HG03108 (cell line): ENCODE data around the gene TRIM33.

Experiments
- ATAC-seq: cut with Tn5 transposase; IDR thresholded peaks from one replicate; pipeline ENCODE4 v1.9.1; 2021; ENCODE audit warnings: moderate library complexity; ENCODE audit not compliant: unreplicated experiment

TRIM33 gene

DNA sequence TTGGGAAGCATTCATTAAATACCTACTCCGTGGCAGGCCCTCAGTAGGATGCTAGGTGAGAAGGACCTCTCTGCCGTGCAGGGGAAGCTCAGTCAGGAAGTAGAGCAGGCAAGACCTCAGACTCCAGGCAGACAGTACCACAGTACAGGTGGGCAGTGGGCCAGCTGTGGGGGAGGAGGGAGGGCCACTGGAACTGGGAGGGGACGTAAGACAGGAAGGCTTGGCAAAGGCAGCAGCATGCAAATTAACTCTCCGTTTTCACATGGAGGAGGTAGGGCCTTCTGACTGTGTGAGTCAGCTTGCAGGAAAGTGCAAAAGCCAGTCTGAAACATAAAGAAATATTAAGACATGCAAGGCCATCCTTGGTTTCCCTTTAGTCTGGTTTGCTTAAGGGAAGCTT is 157.7 kb downstream of the TRIM33 start:
- ATAC-seq, result no peak

DNA sequence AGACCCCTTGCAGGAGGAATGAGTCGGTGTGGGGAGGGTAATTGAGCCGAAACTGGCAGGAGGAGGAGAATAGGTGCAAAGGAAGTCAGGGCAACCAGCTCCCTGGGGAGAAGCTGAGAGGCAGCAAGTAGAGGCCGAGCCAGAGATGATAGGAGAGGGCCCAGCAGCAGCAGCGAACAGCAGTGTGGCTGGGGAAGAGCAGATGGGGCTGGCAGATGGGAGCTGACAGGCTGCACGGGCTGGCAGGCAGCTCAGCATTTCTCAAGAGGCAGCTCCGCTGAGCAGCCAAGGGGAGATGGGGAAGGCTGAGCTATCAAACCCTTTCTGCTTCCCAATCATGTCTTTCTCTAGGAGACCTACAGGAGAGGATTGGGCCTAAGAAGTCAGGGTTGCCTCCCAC is 158.2 kb downstream of the TRIM33 start:
- ATAC-seq, result no peak

DNA sequence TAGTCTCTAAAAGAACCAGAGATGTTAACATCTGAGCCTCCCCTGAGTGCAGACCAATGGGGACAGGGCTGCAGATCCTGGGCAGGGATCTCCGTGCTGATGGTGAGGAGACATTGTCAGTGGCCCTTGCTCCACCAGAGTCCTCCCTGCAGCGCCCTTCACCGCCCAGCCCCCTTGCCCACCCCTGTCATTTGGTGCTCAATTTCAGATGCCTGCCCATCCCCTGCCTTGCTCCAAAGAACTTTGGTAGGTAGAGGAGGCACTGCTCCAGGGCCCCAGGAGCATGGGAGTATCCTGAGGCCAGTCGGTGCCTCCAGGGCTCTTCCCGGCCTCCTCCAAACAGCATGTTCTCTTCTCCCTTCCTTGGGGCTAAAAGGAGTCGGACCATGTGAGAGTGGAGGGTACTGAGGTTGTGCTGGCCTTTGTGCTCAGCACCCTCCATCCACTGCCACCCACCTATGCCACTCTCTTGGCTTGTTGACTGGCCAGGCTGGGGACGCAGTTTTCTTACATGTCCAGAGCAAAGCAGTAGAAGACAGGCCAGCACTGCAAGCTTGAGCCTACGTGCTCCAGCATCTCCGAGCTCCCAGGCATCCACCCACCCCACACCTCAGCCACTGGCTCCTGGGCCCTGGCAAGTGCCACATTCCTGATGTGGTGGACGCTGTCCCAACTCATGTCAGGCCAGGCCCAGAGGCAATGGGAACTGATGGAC is 160.1 kb downstream of the TRIM33 start:
- no peak for ATAC-seq

DNA sequence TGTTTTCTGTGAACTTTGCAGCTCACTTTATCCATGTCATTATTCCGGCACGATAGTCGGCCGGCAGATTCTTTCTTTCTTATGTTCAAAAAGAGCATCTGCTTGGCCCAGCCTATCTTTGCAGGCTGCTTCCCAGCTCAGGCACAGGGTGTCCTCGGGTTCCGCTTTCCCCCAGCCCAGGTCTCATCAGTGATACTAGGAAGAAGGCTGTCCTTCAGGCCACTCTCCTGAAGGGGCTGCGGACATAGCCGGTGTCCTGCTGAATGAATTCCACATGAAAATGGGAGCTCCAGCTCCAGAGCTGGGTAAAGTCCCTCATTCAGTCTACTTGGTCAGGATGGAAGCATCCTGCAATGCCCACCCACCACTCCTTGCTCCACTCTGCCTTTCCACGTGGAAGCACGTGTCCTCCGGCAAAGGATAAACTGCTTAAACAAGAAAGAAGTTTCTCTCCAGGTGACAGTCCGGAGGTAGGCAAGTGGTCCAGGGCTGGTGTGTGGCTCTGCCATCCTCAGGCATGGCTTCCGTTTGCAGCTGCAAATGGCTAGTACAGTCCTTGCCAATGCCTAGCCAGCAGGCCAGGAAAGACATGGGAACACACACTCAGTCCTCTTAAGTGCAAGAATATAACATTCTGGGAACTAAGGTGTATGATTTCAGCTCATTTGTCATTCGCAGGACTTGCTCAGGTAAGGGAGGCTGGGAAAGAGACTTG is 161.0 kb downstream of the TRIM33 start:
- ATAC-seq, result no peak

DNA sequence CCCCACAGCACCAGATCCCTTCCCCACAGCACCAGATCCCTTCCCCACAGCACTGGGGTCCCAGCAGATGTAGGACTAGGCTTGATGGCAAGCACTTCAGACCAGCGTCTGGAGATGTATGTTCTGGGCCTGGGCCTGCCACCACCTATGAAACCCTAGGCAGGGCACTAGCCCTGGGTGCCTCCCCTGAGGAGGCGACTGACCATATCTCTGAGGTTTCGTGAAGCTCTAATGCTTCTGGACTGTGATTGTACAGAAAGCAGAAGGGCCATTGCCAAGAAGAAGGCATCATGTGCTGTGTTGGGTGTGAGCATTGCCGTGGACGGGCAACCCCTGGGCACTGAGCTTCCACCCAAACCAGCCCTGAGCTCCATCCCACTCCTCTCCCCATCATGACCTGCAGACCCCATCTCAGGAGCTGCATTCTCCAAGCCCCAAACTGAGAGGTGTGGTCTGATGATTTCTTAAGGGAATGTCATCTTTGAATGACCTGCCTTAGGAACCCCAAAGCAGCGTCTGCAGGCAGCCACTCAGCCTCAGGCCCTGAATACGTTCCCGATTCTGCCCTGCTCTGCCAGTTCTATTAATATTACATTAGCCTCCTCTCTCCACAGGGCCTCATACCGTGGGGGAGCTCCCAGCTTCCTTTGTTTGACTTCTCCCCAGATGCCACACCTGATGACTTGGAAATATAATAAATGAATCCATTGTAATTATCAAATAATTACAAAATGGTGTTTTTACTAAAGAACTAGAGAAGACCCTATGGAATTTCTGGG is 163.4 kb downstream of the TRIM33 start:
- no peak for ATAC-seq

DNA sequence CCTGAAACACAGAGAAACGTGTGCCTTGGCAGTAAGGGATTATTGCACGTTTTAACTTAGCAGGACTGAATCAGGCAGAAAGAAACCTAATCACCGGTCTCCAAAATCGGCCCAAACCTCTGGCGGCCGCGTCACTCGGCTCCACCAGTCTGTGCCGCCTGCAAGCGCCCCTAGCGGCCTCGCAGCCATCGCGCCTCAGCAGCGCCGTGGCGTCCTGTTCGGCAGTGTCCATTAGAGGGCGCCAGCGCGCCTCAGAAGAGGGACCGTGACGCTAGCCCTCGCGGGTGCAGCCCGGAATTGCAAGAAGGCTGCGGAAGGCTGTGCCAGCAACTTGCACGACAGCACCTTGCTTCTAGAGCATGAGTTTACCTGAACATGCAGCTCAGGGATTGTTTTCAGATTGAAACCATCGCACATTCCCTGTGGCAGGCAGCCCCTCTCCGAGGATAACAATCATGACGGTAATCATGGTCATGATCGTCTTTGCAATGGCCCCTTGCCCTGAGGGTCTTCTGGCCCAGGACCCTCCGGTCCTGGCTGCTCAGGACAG is 164.4 kb downstream of the TRIM33 start:
- ATAC-seq, result peak; percentile 99

DNA sequence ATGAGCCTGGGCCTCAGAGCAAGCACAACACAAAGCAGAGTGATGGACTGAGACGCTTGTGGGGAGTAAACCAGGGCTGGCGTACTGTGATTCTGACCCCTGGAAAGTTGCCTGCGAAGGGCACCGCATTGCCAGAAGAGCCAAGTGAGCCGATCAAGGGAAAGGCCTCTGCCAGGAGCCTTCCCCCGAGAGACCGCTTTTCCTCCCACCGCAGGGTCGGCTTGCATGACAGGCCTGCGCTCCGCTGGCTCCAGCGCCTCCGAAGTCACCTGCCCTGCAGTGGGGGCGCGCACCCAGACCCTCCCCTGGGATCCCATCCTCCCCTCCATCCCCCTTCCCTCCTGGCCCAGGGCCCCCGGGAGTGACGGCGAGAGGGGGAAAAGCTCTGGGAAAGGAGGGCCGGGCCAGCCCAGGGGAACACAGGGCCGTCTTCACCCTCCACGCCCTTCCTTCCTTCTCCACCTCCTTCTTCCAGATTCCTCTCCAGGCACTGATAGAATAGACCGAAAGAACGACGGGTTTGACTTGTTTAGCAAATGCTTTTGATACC is 165.0 kb downstream of the TRIM33 start:
- peak; percentile 11 for ATAC-seq

DNA sequence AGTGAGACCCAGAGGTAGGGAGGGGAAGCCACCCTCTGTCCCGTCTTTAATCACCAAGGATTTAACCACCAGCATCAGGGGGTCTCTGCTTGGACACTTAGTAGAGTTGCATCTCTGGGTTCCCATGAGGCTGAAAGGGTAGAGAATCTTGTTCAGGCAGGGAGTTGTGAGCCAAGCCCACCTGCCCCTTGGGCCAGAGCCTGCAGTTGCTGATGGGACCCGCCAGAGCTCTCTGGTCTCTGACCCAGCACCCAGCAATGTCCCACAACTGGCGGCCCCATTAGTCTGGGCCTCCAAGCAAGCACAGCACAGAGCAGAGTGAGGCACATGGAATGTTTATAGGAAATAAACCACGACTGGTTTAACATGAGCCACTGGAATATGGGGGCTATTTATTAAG is 166.3 kb downstream of the TRIM33 start:
- no peak for ATAC-seq
